ENCODE results near the gene HDAC5. TPM values are rescaled to one million over a fixed set of nuclear protein-coding genes. Genes with fewer than 3 reads are reported as not detected.
"Not testable (repeated sequence)": the region's sequence is repeated elsewhere in the genome, so short reads cannot be mapped to it uniquely, and the experiment has no call there.

Gene HDAC5
- total and polyA plus RNA-seq, 2 experiments from 2014 or later: 28.5 to 98.7 TPM

DNA sequence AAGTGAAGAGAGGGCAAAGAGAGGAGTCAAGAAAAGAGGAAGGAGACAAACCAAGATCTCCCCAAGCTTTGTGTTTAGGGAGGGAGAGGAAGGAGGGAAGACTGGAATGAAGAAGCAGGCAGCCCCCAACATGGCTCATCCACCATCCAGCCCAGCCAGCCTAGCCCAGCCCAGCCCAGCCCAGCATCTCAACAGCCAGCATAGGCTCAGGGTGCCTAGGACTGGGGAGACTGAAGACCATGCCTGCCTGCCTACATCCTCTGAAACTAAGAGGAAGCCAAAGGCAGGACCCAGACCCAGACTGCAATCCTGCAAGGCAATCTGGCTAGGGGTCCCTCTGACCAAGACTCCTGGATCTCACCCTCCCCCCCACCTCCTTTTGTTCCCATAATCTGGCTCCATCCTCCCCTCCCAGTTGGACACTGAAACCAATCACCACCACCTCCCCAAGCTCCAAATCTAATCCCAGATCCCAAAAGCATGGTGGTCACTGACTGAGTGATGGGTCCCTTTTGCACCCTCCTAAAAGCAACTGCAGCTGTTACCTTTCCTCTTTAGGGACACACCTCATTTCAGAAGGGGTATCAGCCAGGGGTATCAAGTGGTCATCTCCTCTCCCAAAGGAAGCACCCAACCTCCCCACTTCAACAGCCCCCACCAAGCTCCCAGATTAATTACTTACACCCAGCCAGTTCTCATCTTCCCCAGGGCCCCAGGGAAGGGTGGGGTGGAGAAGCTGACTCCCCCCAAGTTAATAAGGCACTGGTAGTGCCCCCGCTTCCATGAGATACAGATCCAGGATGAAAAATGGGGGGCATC, 1.2 kb downstream of the HDAC5 start:
- H3K9ac ChIP-seq: peak overlapping the region; percentile 94
- in situ Hi-C loops (cut with MboI): no loop called here

DNA sequence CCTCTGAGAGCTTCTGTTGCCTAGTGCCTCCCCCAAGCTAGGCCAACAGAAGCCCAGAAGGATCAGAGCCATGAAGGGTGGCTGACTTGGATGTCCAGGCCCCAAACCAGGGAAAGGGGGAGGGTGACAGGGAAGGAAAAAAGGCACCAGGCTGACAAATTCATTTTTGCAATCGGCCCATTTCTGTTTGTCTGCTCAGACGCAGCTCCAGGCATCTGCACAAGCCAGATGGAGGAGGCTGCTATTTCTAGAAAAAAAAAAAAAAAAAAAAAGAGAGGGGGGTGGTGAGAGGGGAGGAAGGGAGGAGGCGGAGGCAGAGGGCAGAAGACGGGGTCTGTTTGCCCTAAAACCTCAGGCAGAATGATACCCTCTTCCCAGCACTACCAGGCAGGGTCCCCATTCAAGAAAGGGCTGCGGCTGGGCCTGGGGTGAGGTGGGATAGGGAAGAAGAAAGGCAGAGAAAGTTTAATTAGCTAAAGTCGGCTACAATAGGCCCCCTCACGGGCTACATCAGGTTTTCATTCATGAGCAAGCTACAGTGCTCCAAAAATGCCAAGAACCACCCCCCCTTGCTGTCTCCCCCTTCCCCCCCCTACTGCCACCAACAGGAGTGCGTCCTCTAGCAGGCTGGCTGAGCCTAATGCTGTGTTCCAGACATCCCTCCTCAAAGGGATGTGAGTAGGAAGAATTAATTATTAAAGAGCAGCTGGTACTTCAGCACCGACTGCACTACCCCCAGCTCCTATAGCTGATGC, 2.4 kb downstream of the HDAC5 start:
- H4K20me1 ChIP-seq (ENCODE audit: insufficient read depth): no peaks in the 10 kb centered on the region
- H3K4me2 ChIP-seq (ENCODE audit: unreplicated experiment): peak overlapping the region; percentile 4
- no peaks in the 10 kb centered on the region for H3K27me3 ChIP-seq (replicated peaks; ENCODE audit: insufficient read depth)
- no peaks in the 10 kb centered on the region for H3K9me2 ChIP-seq (ENCODE audit: insufficient read depth)
- 42 to 51% methylated on average over 5 to 9 of the region's 9 CpGs for WGBS, 2 experiments (ENCODE audit: low coverage in 1 of 2, low lambda C conversion rate in 2 of 2, missing lambda C conversion rate in 2 of 2)
- 0 out of 2 replicates have a peak overlapping the region, but pooled peaks have one; percentile 78 for H3K4me3 ChIP-seq
- no peak for DNase-seq
- H3K79me2 ChIP-seq (ENCODE audit: insufficient read depth): peaks cover 66% of the 10 kb centered on the region
- H3K36me3 ChIP-seq (ENCODE audit: low read depth): no peaks in the 10 kb centered on the region
- in situ Hi-C loops (cut with MboI): no loop called here
- peaks cover 14% of the 10 kb centered on the region for H3K4me1 ChIP-seq (ENCODE audit: insufficient read depth)
- H3K9ac ChIP-seq: no peak overlapping the region
- H3K9me3 ChIP-seq (ENCODE audit: low read depth): no peaks in the 10 kb centered on the region
- H3K27ac ChIP-seq: no peak overlapping the region
- no peak overlapping the region for H2AFZ ChIP-seq
- TF ChIP-seq EZH2 (IDR thresholded peaks at IDR 0.05; ENCODE audit: insufficient read depth, poor library complexity, severe bottlenecking): no peak
- TF ChIP-seq EZH2phosphoT487 (IDR thresholded peaks at IDR 0.05; ENCODE audit: insufficient read depth, low read depth): no peak
- H3F3A ChIP-seq (ENCODE audit: insufficient read depth): no peaks in the 10 kb centered on the region

More for the DNA sequence above, 1.2 kb downstream of the HDAC5 start:
- Histone ChIP-seq H3K79me2 (ENCODE audit: insufficient read depth) (peaks cover 61% of the 10 kb centered on the region), H3K36me3 (ENCODE audit: low read depth) (no peaks in the 10 kb centered on the region), H3K27ac (no peak overlapping the region), H2AFZ (no peak overlapping the region), H3K4me1 (ENCODE audit: insufficient read depth) (peaks cover 14% of the 10 kb centered on the region), H3K9me2 (ENCODE audit: insufficient read depth) (no peaks in the 10 kb centered on the region), H4K20me1 (ENCODE audit: insufficient read depth) (no peaks in the 10 kb centered on the region), H3K9me3 (ENCODE audit: low read depth) (no peaks in the 10 kb centered on the region), H3K4me2 (ENCODE audit: unreplicated experiment) (peak overlapping the region; percentile 89), H3F3A (ENCODE audit: insufficient read depth) (no peaks in the 10 kb centered on the region), H3K27me3 (replicated peaks; ENCODE audit: insufficient read depth) (no peaks in the 10 kb centered on the region), H3K4me3 (peak overlapping the region; percentile 78)
- TF ChIP-seq EZH2 (IDR thresholded peaks at IDR 0.05; ENCODE audit: insufficient read depth, poor library complexity, severe bottlenecking) (no peak), EZH2phosphoT487 (IDR thresholded peaks at IDR 0.05; ENCODE audit: insufficient read depth, low read depth) (no peak)
- WGBS, 2 experiments (ENCODE audit: low coverage in 1 of 2, low lambda C conversion rate in 2 of 2, missing lambda C conversion rate in 2 of 2): 0 to 25% methylated on average over 1 of the region's 1 CpG
- DNase-seq: no peak

DNA sequence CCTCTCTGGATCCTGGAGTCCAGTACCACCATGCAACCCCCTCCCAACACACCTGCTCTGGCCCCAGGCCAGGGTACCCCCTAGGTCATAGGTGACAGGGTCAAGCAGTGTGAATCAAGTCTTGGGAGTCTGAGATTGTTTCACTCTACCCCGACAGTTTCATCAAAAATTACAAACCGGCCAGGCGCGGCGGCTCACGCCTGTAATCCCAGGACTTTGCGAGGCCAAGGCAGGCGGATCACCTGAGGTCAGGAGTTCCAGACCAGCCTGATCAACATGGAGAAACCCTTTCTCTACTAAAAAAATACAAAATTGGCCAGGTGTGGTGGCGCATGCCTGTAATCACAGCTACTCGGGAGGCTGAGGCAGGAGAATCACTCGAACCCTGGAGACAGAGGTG, 3.2 kb downstream of the HDAC5 start:
- not testable (repeated sequence) for H4K20me1 ChIP-seq (ENCODE audit: insufficient read depth); DNase-seq
- WGBS, 2 experiments (ENCODE audit: low coverage in 1 of 2, low lambda C conversion rate in 2 of 2, missing lambda C conversion rate in 2 of 2): 95 to 97% methylated on average over 11 of the region's 11 CpGs

DNA sequence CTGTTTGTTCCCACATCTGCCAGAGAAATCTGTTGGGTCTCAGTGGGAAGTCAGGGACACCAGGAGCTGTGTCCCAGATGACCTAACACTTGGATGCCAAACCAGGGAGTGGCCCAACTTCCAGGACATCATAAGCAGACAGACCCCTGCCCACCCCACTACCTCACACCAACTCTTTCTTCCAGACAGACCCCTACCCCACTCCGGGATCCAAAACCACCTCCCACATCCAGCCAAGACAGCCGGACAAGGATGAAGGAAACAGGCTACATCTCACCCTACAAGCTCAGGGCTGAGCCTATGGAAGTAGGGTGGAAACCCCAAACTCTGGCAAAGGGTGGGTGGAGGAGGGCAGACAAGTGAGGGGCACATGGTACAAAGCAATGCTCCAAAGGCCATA, 3.6 kb downstream of the HDAC5 start:
- no peak for DNase-seq
- no peaks in the 10 kb centered on the region for H4K20me1 ChIP-seq (ENCODE audit: insufficient read depth)

More for the DNA sequence above, 3.2 kb downstream of the HDAC5 start:
- H3K4me2 ChIP-seq (ENCODE audit: unreplicated experiment); H3K9me3 ChIP-seq (ENCODE audit: low read depth); in situ Hi-C loops (cut with MboI); H2AFZ ChIP-seq; H3K27me3 ChIP-seq (replicated peaks; ENCODE audit: insufficient read depth); H3K9ac ChIP-seq; H3K27ac ChIP-seq; H3F3A ChIP-seq (ENCODE audit: insufficient read depth); H3K4me3 ChIP-seq; H3K36me3 ChIP-seq (ENCODE audit: low read depth); H3K9me2 ChIP-seq (ENCODE audit: insufficient read depth): not testable (repeated sequence)
- Histone ChIP-seq H3K4me1 (ENCODE audit: insufficient read depth) (peaks cover 14% of the 10 kb centered on the region), H3K79me2 (ENCODE audit: insufficient read depth) (peaks cover 74% of the 10 kb centered on the region)

More for the DNA sequence above, 3.6 kb downstream of the HDAC5 start:
- Histone ChIP-seq H3K79me2 (ENCODE audit: insufficient read depth) (peaks cover 79% of the 10 kb centered on the region), H3K27me3 (replicated peaks; ENCODE audit: insufficient read depth) (no peaks in the 10 kb centered on the region), H3K4me3 (no peak overlapping the region), H2AFZ (no peak overlapping the region), H3K9me2 (ENCODE audit: insufficient read depth) (no peaks in the 10 kb centered on the region), H3K4me2 (ENCODE audit: unreplicated experiment) (no peak overlapping the region), H3K36me3 (ENCODE audit: low read depth) (no peaks in the 10 kb centered on the region), H3K9me3 (ENCODE audit: low read depth) (no peaks in the 10 kb centered on the region), H3K9ac (no peak overlapping the region), H3K4me1 (ENCODE audit: insufficient read depth) (peaks cover 14% of the 10 kb centered on the region), H3K27ac (no peak overlapping the region), H3F3A (ENCODE audit: insufficient read depth) (no peaks in the 10 kb centered on the region)
- TF ChIP-seq EZH2 (IDR thresholded peaks at IDR 0.05; ENCODE audit: insufficient read depth, poor library complexity, severe bottlenecking): no peak
- no peak for TF ChIP-seq EZH2phosphoT487 (IDR thresholded peaks at IDR 0.05; ENCODE audit: insufficient read depth, low read depth)
- WGBS, 2 experiments (ENCODE audit: low coverage in 1 of 2, low lambda C conversion rate in 2 of 2, missing lambda C conversion rate in 2 of 2): 88 to 100% methylated on average over 2 of the region's 2 CpGs
- in situ Hi-C loops (cut with MboI): no loop called here
